ENCODE measurements around the gene VPREB3.

VPREB3 gene

DNA sequence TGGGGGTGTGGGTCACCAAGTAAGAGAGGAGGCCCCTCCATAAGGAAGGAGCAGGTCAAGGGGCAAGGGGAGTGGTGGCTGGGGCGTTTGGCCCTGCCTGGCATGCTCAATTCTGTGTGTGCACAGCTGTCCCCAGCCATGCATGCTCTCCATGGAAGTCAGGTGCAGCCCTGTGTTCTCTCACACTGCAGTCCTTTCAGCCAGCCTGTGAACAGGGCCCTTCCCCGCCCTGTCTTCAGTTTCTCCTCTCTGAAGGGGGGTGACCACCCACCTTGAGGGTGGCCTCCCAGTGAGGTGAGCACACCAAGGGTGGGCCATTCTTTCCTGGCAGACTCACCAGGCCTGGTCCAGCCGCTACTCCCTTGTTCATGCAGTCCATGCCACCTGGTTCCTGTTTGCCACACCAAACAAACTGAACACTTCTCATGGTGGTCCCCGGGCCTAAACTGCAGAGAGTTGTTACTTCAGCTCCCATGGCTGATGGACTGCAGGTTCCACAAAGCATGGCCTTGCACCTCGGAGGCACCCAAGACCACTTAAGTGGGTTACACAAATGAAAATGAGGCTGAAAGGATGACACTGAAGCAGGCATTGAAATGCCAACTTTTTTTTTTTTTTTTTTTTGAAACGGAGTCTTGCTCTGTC, 15.2 kb upstream of the VPREB3 start:
- H3K4me3 ChIP-seq (ENCODE audit: low read depth, low read length), result no peak overlapping the region
- TF ChIP-seq, protein P1, sequence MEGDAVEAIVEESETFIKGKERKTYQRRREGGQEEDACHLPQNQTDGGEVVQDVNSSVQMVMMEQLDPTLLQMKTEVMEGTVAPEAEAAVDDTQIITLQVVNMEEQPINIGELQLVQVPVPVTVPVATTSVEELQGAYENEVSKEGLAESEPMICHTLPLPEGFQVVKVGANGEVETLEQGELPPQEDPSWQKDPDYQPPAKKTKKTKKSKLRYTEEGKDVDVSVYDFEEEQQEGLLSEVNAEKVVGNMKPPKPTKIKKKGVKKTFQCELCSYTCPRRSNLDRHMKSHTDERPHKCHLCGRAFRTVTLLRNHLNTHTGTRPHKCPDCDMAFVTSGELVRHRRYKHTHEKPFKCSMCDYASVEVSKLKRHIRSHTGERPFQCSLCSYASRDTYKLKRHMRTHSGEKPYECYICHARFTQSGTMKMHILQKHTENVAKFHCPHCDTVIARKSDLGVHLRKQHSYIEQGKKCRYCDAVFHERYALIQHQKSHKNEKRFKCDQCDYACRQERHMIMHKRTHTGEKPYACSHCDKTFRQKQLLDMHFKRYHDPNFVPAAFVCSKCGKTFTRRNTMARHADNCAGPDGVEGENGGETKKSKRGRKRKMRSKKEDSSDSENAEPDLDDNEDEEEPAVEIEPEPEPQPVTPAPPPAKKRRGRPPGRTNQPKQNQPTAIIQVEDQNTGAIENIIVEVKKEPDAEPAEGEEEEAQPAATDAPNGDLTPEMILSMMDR (IDR thresholded peaks at IDR 0.05; ENCODE audit: low read depth, low read length), result no peak

DNA sequence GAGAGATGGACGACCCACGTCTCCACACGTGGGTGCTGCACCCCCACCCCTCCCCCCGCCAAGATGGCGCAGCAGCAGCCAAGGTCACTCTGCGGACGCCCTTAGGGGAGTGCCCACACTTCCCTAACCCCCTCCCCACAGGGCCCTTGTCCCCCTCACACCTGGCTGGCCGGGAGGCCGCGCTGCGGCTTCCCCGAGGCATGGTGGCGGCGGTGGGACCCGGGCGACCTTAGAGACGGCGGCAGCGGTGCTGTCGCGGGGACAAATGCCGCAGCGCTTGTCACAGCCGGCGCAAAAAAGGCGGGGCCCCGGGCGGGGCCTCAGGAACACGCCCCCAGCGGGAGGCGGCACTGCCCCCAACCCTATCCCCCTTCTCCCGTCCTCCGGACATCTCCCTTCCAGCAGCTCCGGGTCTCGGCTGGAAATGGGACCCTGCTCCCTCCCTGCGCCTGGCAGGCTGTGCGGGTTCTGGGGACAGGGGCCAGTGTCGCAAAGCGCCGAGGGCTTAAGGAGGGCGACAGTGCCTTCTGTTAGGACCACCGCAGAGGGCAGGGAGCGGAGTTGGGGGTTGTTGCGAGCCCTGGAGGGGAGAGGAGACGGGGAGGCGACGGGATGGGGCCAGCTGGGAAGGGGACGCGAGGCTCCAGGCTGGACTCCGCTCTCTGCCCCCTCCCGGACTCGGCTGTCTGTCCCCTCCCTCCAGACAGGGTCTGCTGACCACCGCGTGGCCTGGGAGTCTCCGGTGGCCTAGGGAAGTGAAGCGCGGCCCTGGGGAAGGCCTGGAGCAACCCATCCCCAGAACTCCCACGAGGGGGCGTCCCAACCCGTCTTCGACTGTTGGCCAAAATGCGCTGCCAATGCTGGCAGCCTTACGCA, 13.7 kb upstream of the VPREB3 start, which contains the start of gene CHCHD10:
CHCHD10 (minus strand) TSS at position 300 of the 876 bp plus-strand sequence; CDS start at position 202, 98 bp downstream.
- H3K4me3 ChIP-seq (ENCODE audit: low read depth, low read length), result peak within 1 kb of the TSS; percentile 58
- TF ChIP-seq, protein P1 (IDR thresholded peaks at IDR 0.05; ENCODE audit: low read depth, low read length), result peak; percentile 77

DNA sequence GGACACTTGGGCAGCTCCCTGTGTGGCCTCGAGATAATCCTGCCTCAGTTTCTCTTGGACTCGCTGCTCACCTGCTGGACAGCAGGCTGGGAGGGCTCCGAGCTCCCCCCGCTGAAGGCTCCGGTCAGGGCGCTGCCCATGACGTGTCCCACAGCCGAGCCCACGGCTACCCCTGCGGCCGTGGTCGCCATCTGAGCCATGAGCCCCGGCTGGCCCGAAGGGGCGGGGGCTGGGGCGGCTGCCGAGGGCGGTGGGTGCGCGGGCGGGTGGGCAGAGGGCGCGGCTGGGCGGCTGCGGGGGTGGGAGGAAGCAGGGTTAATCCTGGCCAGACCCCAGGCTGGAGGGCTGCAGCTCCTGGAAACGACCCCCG, 13.1 kb upstream of the VPREB3 start:
- TF ChIP-seq, protein P1 (IDR thresholded peaks at IDR 0.05; ENCODE audit: low read depth, low read length), result no peak
- peak overlapping the region; percentile 58 for H3K4me3 ChIP-seq (ENCODE audit: low read depth, low read length)

DNA sequence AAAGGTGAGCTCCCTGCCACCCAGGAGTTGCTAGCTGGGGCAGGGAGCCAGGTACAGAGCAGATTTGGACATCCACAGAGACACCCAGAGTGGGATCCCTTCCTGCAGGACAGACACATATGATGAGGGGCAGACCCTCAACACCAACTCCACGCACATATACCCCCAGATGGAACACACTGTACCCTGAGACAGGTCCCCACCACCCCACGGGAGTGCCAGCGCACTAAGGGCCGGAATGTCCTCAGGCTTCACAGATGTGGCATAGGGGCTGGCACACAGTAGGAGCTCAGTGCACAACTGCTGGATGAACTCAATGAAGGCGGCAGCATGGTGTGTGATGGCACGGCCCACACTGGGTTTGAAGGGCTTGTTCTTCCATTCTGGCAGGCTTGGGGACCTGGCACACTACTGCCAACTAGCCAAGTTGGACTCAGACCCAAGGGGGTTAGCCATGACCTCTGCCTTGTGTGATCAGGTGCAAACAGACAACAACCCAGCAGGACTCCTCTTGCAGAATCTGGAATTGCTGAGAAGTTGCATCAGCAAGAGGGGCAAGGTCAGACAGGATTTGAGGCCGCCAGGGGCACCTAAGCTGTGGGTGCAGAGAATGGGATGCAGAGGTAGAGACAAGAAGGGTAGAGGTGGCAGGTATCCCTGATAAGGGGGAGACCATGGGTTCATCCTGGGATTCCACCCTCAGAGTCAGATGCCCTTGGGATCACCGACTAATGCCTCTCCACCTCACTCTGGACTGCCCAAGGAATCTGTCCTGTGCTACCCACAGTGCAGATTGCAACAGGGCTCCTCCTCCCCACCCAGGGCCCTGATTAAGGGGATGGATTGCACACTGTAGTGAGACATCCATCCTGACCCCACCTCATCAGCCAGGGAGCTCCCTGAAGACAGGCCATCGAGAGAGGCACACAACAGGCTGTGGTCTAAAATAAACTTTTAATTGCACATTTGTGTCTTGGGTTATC, 11.0 kb upstream of the VPREB3 start:
- H3K4me3 ChIP-seq (ENCODE audit: low read depth, low read length), result no peak overlapping the region
- TF ChIP-seq, protein P1 (IDR thresholded peaks at IDR 0.05; ENCODE audit: low read depth, low read length), result no peak

DNA sequence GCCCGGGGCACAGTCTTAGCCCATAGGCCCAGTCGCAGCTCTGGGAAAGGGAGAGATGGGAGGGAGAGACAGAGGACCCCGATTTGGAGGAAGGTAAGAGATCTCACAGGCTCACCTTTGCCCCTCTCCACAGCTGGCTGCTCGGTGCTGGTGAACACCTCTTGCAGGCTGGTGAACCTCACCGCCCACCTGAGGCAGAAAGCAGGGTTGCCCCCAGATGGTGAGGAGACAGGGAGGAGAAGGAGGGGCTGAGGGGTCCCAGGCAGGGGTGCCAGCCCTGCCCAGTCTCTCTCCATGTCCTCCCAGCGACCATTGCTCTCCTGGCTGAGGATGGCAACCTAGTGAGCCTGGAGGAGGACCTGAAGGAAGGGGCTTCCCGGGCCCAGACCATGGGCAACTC, 9.7 kb upstream of the VPREB3 start:
- TF ChIP-seq, protein P1 (IDR thresholded peaks at IDR 0.05; ENCODE audit: low read depth, low read length), result no peak
- no peak overlapping the region for H3K4me3 ChIP-seq (ENCODE audit: low read depth, low read length)

DNA sequence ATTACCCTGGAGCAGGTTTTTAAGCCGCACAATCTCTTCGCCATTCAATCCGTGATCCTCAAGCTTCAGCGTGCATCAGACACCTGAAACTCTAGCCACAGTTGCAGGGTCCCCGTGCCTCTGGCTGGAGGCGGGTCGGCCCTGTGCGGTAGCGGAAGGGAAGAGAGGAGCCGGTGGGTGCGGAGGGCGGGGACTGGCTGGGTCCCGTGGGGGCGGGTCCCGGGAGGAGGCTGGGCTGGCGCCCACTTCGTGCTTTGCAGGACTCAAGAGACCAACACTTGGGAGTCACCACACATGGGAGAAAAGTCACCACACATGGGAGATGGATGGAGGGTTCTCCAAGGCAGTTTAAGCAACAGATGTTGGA, 9.3 kb upstream of the VPREB3 start:
- no peak overlapping the region for H3K4me3 ChIP-seq (ENCODE audit: low read depth, low read length)
- TF ChIP-seq, protein P1 (IDR thresholded peaks at IDR 0.05; ENCODE audit: low read depth, low read length), result no peak

Measured in WI38 (cell line).